ENCODE measurements around the gene EFL1. TPM values are rescaled to one million over a fixed set of nuclear protein-coding genes. Genes with fewer than 3 reads are reported as not detected.

The EFL1 gene
- total RNA-seq, 1 experiment from 2014 or later = 17.2 TPM

DNA sequence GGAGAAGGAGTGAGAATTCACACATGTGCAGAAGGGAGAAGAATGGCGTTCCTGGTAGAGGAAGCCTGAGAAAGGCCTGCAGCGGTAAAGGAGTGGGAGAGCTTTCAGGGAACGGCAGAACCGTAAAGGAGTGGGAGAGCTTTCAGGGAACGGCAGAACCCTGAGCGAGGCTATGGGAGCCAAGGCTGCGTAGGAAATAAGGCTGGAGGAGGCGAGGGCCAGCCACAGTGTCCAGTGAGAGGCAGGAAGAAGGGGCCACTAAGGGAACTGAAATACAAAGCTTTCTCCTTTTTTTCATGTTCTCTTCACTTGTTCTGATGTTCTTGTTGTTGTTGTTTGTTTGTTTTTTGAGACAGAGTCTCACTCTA lies 45.2 kb upstream of the EFL1 start:
- Histone ChIP-seq H3K9me3 (ENCODE audit: insufficient read depth, low read depth) (no peaks in the 10 kb centered on the region), H3K4me2 (no peak overlapping the region), H2AFZ (no peak overlapping the region), H3K79me2 (ENCODE audit: low read depth) (no peaks in the 10 kb centered on the region), H3F3A (ENCODE audit: insufficient read depth, low read depth) (no peaks in the 10 kb centered on the region), H3K4me1 (replicated peaks; ENCODE audit: insufficient read depth) (no peaks in the 10 kb centered on the region), H3K27me3 (ENCODE audit: insufficient read depth, low read depth) (peaks cover 10% of the 10 kb centered on the region; the same call in 1 of the 2 replicates), H4K20me1 (ENCODE audit: insufficient read depth) (no peaks in the 10 kb centered on the region), H3K27ac (no peak overlapping the region), H3K36me3 (ENCODE audit: low read depth) (no peaks in the 10 kb centered on the region), H3K9me2 (ENCODE audit: insufficient read depth) (no peaks in the 10 kb centered on the region), H3K4me3 (no peak overlapping the region)
- ChIA-PET CTCF (no interaction called here), POLR2A (ENCODE audit: unreplicated experiment) (no interaction called here)
- TF ChIP-seq EZH2 (IDR thresholded peaks at IDR 0.05; ENCODE audit: low read depth) (no peak), CTCF (conservative IDR thresholded peaks at IDR 0.05) (no peak)
- intact Hi-C loops (cut with micrococcal nuclease; ENCODE audit: unreplicated experiment) = no loop called here
- BruUV-seq (replicated peaks) = no TSS peak
- DNase-seq = no peak

DNA sequence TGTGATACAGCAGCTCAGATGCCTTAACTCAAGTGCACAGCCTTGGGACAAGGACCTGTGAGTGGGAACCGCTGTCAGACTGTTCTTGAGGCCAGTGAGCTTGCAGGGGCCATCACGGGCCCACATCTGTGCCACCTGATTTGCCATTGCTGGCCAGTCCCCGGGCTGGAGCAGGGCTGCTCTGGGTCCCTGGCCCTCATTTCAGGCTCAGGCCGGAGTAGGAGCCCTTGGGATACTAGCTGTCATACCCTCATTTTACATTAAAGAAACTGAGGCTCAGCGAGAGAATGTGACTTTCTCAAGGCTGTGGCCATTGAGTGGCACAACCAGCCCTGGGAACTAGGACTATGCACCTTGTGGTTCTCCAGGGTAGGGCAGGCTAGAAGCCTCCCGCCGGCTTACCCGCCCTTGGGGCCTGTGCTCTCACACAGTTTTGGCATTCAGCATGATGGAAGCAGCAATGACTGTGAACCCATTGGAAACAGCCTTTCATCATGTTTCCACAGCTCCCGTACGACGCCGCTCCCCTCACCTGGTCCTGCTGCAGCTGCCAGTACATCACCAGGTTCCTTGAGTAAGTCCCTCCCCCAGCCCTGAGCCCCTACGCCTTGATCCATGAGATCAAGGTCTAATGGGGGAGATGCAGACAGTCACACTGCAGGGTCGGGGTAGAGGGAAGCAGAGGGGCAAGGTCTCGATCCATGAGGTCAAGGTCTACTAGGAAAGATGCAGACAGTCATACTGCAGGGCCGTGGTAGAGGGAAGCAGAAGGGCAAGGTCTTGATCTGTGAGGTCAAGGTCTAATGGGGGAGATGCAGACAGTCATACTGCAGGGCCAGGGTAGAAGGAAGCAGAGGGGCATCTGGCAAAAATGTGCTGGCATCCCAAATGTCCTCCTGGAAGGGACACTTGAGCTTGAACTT lies 44.5 kb upstream of the EFL1 start:
- ChIA-PET CTCF (no interaction called here), POLR2A (ENCODE audit: unreplicated experiment) (no interaction called here)
- BruUV-seq (replicated peaks) = no TSS peak
- Histone ChIP-seq H3K4me1 (replicated peaks; ENCODE audit: insufficient read depth) (no peaks in the 10 kb centered on the region), H3K79me2 (ENCODE audit: low read depth) (no peaks in the 10 kb centered on the region), H3K27ac (no peak overlapping the region), H3K36me3 (ENCODE audit: low read depth) (no peaks in the 10 kb centered on the region), H3K9me3 (ENCODE audit: insufficient read depth, low read depth) (no peaks in the 10 kb centered on the region), H2AFZ (no peak overlapping the region), H3K4me2 (no peak overlapping the region), H4K20me1 (ENCODE audit: insufficient read depth) (no peaks in the 10 kb centered on the region), H3K27me3 (ENCODE audit: insufficient read depth, low read depth) (peaks cover 10% of the 10 kb centered on the region; the same call in 1 of the 2 replicates), H3K4me3 (no peak overlapping the region), H3F3A (ENCODE audit: insufficient read depth, low read depth) (no peaks in the 10 kb centered on the region), H3K9me2 (ENCODE audit: insufficient read depth) (no peaks in the 10 kb centered on the region)
- no peak for DNase-seq
- TF ChIP-seq EZH2 (IDR thresholded peaks at IDR 0.05; ENCODE audit: low read depth) = no peak
- intact Hi-C loops (cut with micrococcal nuclease; ENCODE audit: unreplicated experiment) = no loop called here

DNA sequence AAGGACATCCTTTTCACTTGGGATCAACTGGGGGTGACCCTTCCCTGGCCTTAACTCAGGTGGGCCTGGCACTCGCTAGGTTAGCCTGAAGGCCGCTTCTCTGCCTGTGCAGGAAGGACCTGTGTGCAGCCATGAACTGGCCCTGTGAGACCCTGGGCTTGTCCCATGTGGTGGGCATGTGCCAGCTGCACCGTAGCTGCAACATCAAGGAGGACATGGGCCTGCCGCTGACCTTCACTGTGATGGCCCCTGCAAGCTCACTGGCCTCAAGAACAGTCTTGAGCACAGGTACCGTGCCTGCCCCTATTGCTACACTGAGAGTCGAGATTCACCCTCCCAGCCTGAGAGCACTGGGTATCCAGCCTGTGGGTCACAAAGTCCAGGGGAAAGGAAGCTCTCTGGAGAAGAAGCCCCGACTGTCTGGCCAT lies 43.1 kb upstream of the EFL1 start:
- Histone ChIP-seq H3K9me3 (ENCODE audit: insufficient read depth, low read depth) (no peaks in the 10 kb centered on the region), H3K27me3 (ENCODE audit: insufficient read depth, low read depth) (peaks cover 7% of the 10 kb centered on the region; the same call in 1 of the 2 replicates), H4K20me1 (ENCODE audit: insufficient read depth) (no peaks in the 10 kb centered on the region), H3F3A (ENCODE audit: insufficient read depth, low read depth) (no peaks in the 10 kb centered on the region), H2AFZ (no peak overlapping the region), H3K4me3 (no peak overlapping the region), H3K9me2 (ENCODE audit: insufficient read depth) (no peaks in the 10 kb centered on the region), H3K4me1 (replicated peaks; ENCODE audit: insufficient read depth) (no peaks in the 10 kb centered on the region), H3K79me2 (ENCODE audit: low read depth) (no peaks in the 10 kb centered on the region), H3K27ac (no peak overlapping the region), H3K4me2 (no peak overlapping the region), H3K36me3 (ENCODE audit: low read depth) (no peaks in the 10 kb centered on the region)
- DNase-seq = no peak
- no TSS peak for BruUV-seq (replicated peaks)
- intact Hi-C loops (cut with micrococcal nuclease; ENCODE audit: unreplicated experiment) = no loop called here
- POLR2A ChIA-PET (ENCODE audit: unreplicated experiment) = no interaction called here
- TF ChIP-seq EZH2 (IDR thresholded peaks at IDR 0.05; ENCODE audit: low read depth) (no peak), CTCF (conservative IDR thresholded peaks at IDR 0.05) (no peak)
- CTCF ChIA-PET = no interaction called here

DNA sequence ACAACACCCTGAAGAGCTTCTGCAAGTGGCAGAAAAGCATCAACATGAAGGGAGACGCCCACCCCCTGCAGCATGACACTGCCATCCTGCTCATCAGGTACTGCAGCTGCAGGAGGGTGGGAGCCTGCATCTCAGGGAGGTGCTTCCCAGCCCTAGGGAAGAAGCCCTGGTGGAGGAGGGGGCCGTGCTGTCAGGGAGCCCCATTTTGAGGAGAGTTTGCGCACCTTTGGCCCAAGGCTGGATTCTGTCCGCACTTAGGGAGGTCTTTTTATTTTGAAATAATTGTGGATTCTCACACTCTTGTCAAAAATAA lies 42.2 kb upstream of the EFL1 start:
- Histone ChIP-seq H3K79me2 (ENCODE audit: low read depth) (no peaks in the 10 kb centered on the region), H3K4me1 (replicated peaks; ENCODE audit: insufficient read depth) (no peaks in the 10 kb centered on the region), H3K27ac (no peak overlapping the region), H3K4me2 (no peak overlapping the region), H3K36me3 (ENCODE audit: low read depth) (no peaks in the 10 kb centered on the region), H3F3A (ENCODE audit: insufficient read depth, low read depth) (no peaks in the 10 kb centered on the region), H2AFZ (no peak overlapping the region), H3K27me3 (ENCODE audit: insufficient read depth, low read depth) (no peaks in the 10 kb centered on the region), H3K9me2 (ENCODE audit: insufficient read depth) (no peaks in the 10 kb centered on the region), H4K20me1 (ENCODE audit: insufficient read depth) (no peaks in the 10 kb centered on the region), H3K4me3 (no peak overlapping the region), H3K9me3 (ENCODE audit: insufficient read depth, low read depth) (no peaks in the 10 kb centered on the region)
- intact Hi-C loops (cut with micrococcal nuclease; ENCODE audit: unreplicated experiment) = no loop called here
- no TSS peak for BruUV-seq (replicated peaks)
- no peak for DNase-seq
- POLR2A ChIA-PET (ENCODE audit: unreplicated experiment) = no interaction called here
- TF ChIP-seq EZH2 (IDR thresholded peaks at IDR 0.05; ENCODE audit: low read depth) (no peak), CTCF (conservative IDR thresholded peaks at IDR 0.05) (no peak)
- CTCF ChIA-PET = no interaction called here
